Activated T-cell treated with anti-CD3 and anti-CD28 coated beads, Interleukin-2, amount 50 U/mL, for 72 hours (primary cell): ENCODE measurements around the gene RPL36. TPM values are rescaled to one million over a fixed set of nuclear protein-coding genes. Genes with fewer than 3 reads are reported as not detected.

Experiments used
- ATAC-seq, 2 donors: fragments of 150-1000 bp; cut with Tn5 transposase; replicated peaks in 1 of 2; 2 replicates each; pipeline ENCODE4 v1.10.0; 2021; ENCODE audit warnings: moderate library complexity in 2 of 2, mild to moderate bottlenecking in 1 of 2
- DNase-seq, 2 donors: peaks; one replicate each; pipeline ENCODE4 v3.0.0; 2021 to 2022; ENCODE audit warnings: mixed read lengths in 1 of 2
- H3K27ac Mint-ChIP-seq: one replicate; pipeline ENCODE4 v1.8.0; 2022; ENCODE audit warnings: mild to moderate bottlenecking, moderate library complexity, mixed read lengths
- H3K27me3 Mint-ChIP-seq: one replicate; pipeline ENCODE4 v1.8.0; 2022; ENCODE audit warnings: low read depth, mixed read lengths
- H3K36me3 Mint-ChIP-seq, 2 donors: one replicate each; pipeline ENCODE4 v1.8.0; 2022; ENCODE audit warnings: mixed read lengths in 2 of 2, mild to moderate bottlenecking in 1 of 2; ENCODE audit not compliant: insufficient read depth in 2 of 2
- H3K4me1 Mint-ChIP-seq: one replicate; pipeline ENCODE4 v1.8.0; 2022; ENCODE audit warnings: low read depth, mixed read lengths
- H3K4me3 Mint-ChIP-seq, 2 donors: one replicate each; pipeline ENCODE4 v1.8.0; 2022; ENCODE audit warnings: mild to moderate bottlenecking in 2 of 2, mixed read lengths in 2 of 2, moderate library complexity in 2 of 2
- H3K9me3 Mint-ChIP-seq, 2 donors: one replicate each; pipeline ENCODE4 v1.8.0; 2022; ENCODE audit warnings: mixed read lengths in 2 of 2
- total RNA-seq, 2 donors: library from RNA; stranded (reverse); gene quantifications; one replicate each; pipeline ENCODE4 v1.2.3, GENCODE V29; 2022

RPL36 gene
- total RNA-seq, 2 donors from 2014 or later, result 1,272 to 1,302 TPM

DNA sequence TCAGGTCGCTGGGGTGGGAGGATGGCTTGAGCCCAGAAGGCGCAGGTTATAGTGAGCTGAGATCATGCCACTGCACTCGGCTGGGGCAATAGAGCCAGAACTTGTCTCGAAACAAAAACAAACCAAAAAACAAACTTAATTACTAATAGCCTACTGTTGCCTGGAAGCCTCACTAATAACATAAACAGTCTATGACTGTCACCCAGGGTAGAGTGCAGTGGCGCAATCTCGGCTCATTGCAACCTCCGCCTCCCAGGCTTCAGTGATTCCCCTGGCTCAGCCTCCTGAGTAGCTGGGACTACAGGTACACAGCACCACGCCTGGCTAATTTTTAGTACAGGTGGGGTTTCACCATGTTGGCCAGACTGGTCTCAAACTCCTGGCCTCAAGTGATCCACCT, 48.3 kb downstream of the RPL36 start:
- H3K36me3 Mint-ChIP-seq, result no peaks in the 10 kb centered on the region
- no peak overlapping the region for H3K4me3 Mint-ChIP-seq
- H3K27me3 Mint-ChIP-seq, result peaks cover 1% of the 10 kb centered on the region
- no peak overlapping the region for H3K27ac Mint-ChIP-seq
- no peak for DNase-seq
- ATAC-seq, result no peak
- H3K9me3 Mint-ChIP-seq, result no peaks in the 10 kb centered on the region
- no peaks in the 10 kb centered on the region for H3K4me1 Mint-ChIP-seq

Other genes starting within 250 kb of the RPL36 start
- not detected for gene ZNRF4, start 234.9 kb upstream of the RPL36 start, total RNA-seq
- under 1 TPM; 0.91 to 0.93 TPM for gene TINCR, start 122.3 kb upstream of the RPL36 start, total RNA-seq
- gene SAFB2, start 67.5 kb upstream of the RPL36 start, total RNA-seq, result 100 to 1,000 TPM in 1 of 2 donors, 10 to 100 TPM in 1; 83.2 to 106 TPM
- 100 to 1,000 TPM; 108 to 112 TPM for gene SAFB, start 67.2 kb upstream of the RPL36 start, total RNA-seq
- 10 to 100 TPM; 33.8 to 34.1 TPM for gene MICOS13, start 9.8 kb upstream of the RPL36 start, total RNA-seq
- gene HSD11B1L, start 9.3 kb upstream of the RPL36 start, total RNA-seq, result 1 to 10 TPM; 3.0 to 5.1 TPM
- 100 to 1,000 TPM; 262 to 266 TPM for gene LONP1, start 29.9 kb downstream of the RPL36 start, total RNA-seq
- gene CATSPERD, start 30.3 kb downstream of the RPL36 start, total RNA-seq, result not detected
- 1 to 10 TPM; 4.6 to 4.7 TPM for gene PRR22, start 94.5 kb downstream of the RPL36 start, total RNA-seq
- gene DUS3L, start 100.9 kb downstream of the RPL36 start, total RNA-seq, result 10 to 100 TPM; 40.7 to 55.8 TPM
- gene NRTN, start 114.8 kb downstream of the RPL36 start, total RNA-seq, result 1 to 10 TPM; 2.7 to 3.7 TPM
- under 1 TPM in 1 of 2 donors, not detected in 1; 0.21 TPM for gene FUT6, start 149.4 kb downstream of the RPL36 start, total RNA-seq
- gene FUT3, start 161.2 kb downstream of the RPL36 start, total RNA-seq, result 1 to 10 TPM; 1.7 to 3.6 TPM
- gene FUT5, start 180.2 kb downstream of the RPL36 start, total RNA-seq, result 1 to 10 TPM in 1 of 2 donors, under 1 TPM in 1; 0.44 to 1.7 TPM
- 100 to 1,000 TPM; 158 to 174 TPM for gene NDUFA11, start 213.5 kb downstream of the RPL36 start, total RNA-seq
- gene VMAC, start 214.6 kb downstream of the RPL36 start, total RNA-seq, result 10 to 100 TPM in 1 of 2 donors, 1 to 10 TPM in 1; 8.7 to 10.5 TPM
- gene CAPS, start 224.0 kb downstream of the RPL36 start, total RNA-seq, result 10 to 100 TPM; 12.9 to 20.9 TPM